ENCODE data around the gene UQCC3. TPM values are rescaled to one million over a fixed set of nuclear protein-coding genes. Genes with fewer than 3 reads are reported as not detected.

UQCC3 gene
- total and polyA plus RNA-seq, 2 of the 13 experiments (the other 11 are each of a cell fraction or from before 2014, with no cell fraction given) = 7.7 to 16.0 TPM

DNA sequence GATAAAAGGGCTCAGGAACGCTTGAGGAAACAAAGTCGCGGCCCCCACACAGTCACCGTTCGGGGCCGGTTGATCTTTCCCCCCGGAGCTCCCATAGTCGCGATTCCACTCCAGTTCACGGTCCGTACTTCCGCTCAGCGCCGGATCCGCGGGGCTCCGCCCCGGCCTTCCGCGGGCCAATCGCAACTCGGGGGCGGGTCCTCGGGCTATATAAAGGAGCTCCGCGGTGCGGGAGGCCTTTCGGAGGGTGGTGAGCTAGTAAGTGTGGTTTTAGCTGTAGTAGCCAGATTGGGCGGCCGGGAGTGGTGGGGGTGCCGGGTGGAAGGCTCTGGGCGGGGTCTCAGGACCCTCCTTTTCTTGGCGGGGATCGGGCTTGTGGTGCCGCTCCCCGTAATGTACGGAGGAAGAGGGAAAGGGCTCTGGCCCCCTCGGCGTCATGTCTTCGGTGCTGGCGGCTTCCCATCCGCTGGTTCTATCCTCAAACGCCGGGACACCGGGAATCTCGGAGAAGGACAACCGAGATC, 6.3 kb upstream of the UQCC3 start, which contains the start of the genes C11orf98 and CSKMT (continued):
- peak; percentile 76 for TF ChIP-seq ZNF766 (CRISPR knock-in tag; IDR thresholded peaks at IDR 0.05; ENCODE audit: borderline replicate concordance)
- TF ChIP-seq FOXO1 (CRISPR knock-in tag; IDR thresholded peaks at IDR 0.05) = no peak; the same call in 1 of the 2 replicates
- TF ChIP-seq EED (CRISPR knock-in tag; IDR thresholded peaks at IDR 0.05) = no peak
- TF ChIP-seq TCF7 (IDR thresholded peaks at IDR 0.05; ENCODE audit: low read depth) = no peak
- TF ChIP-seq NFYC (CRISPR knock-in tag; IDR thresholded peaks at IDR 0.05) = peak; percentile 79
- TF ChIP-seq ZNF530 (CRISPR knock-in tag; IDR thresholded peaks at IDR 0.05; ENCODE audit: low read depth) = no peak
- peak; percentile 32; the same call in 1 of the 2 replicates for TF ChIP-seq RXRA (CRISPR knock-in tag; IDR thresholded peaks at IDR 0.05)
- TF ChIP-seq ZNF143 (CRISPR knock-in tag; IDR thresholded peaks at IDR 0.05) = no peak
- TF ChIP-seq, protein P1, sequence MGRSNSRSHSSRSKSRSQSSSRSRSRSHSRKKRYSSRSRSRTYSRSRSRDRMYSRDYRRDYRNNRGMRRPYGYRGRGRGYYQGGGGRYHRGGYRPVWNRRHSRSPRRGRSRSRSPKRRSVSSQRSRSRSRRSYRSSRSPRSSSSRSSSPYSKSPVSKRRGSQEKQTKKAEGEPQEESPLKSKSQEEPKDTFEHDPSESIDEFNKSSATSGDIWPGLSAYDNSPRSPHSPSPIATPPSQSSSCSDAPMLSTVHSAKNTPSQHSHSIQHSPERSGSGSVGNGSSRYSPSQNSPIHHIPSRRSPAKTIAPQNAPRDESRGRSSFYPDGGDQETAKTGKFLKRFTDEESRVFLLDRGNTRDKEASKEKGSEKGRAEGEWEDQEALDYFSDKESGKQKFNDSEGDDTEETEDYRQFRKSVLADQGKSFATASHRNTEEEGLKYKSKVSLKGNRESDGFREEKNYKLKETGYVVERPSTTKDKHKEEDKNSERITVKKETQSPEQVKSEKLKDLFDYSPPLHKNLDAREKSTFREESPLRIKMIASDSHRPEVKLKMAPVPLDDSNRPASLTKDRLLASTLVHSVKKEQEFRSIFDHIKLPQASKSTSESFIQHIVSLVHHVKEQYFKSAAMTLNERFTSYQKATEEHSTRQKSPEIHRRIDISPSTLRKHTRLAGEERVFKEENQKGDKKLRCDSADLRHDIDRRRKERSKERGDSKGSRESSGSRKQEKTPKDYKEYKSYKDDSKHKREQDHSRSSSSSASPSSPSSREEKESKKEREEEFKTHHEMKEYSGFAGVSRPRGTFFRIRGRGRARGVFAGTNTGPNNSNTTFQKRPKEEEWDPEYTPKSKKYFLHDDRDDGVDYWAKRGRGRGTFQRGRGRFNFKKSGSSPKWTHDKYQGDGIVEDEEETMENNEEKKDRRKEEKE (IDR thresholded peaks at IDR 0.05) = no peak
- no peak for TF ChIP-seq PLSCR1 (CRISPR knock-in tag; IDR thresholded peaks at IDR 0.05; ENCODE audit: borderline replicate concordance)
- TF ChIP-seq, protein P2, sequence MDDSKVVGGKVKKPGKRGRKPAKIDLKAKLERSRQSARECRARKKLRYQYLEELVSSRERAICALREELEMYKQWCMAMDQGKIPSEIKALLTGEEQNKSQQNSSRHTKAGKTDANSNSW (CRISPR knock-in tag; IDR thresholded peaks at IDR 0.05; ENCODE audit: borderline replicate concordance) = no peak
- no peak for TF ChIP-seq ZNF207 (IDR thresholded peaks at IDR 0.05; ENCODE audit: borderline replicate concordance)
- TF ChIP-seq DNMT3B (CRISPR knock-in tag; conservative IDR thresholded peaks at IDR 0.05) = peak; percentile 83; the same call in 1 of the 2 replicates
- no peak for TF ChIP-seq CSRNP2 (CRISPR knock-in tag; conservative IDR thresholded peaks at IDR 0.05; ENCODE audit: low read depth)
- TF ChIP-seq ARNT (IDR thresholded peaks at IDR 0.05) = no peak
- TF ChIP-seq ZNF660 (CRISPR knock-in tag; IDR thresholded peaks at IDR 0.05; ENCODE audit: borderline replicate concordance, low read depth) = no peak
